HCT116 (cell line): ENCODE results near the gene ANKEF1. TPM values are rescaled to one million over a fixed set of nuclear protein-coding genes. Genes with fewer than 3 reads are reported as not detected.

Source experiments
- ATAC-seq: fragments of 200-7000 bp; cut with Tn5 transposase; 2 replicates; pipeline ENCODE4 v1.9.1; 2020; ENCODE audit warnings: mild to moderate bottlenecking, moderate library complexity
- BruUV-seq: library from RNA; stranded (reverse); fragments of 400-500 nt; replicated peaks from 2 replicates; lab custom pipeline; 2021; lab: Mats Ljungman, UMichigan
- CTCF ChIA-PET: fragments of 300-600 bp; sonication (Branson Sonifier 250); formaldehyde crosslinking; loops from one replicate; lab custom pipeline; 2021; ENCODE audit warnings: antibody characterized with exemption; lab: Charles Lee
- POLR2A ChIA-PET: fragments of 300-600, 350-600 bp; sonication (Branson Sonifier 250); formaldehyde crosslinking; loops from one replicate; lab custom pipeline; 2021; ENCODE audit warnings: antibody characterized with exemption; lab: Charles Lee
- RAD21 ChIA-PET, 2 experiments: fragments of 300-600 bp; sonication (Branson Sonifier 250); formaldehyde crosslinking; loops; one replicate each; lab custom pipeline; 2023; ENCODE audit warnings: low total read pairs in 2 of 2; ENCODE audit not compliant: uncharacterized antibody in 2 of 2, unreplicated experiment in 2 of 2, low non-redundant PET in 1 of 2; lab: Charles Lee
- DNase-seq: peaks from one replicate; pipeline ENCODE4 v3.0.0-alpha.2; 2010; ENCODE audit warnings: low read depth, low spot score
- H2AFZ ChIP-seq: fragments of 200-600 bp; shearing (Covaris generic), sonication (generic); 2 replicates; pipeline ENCODE4 v1.6.1; 2017; ENCODE audit warnings: low read depth, mixed run types, mixed read lengths, antibody characterized with exemption, low read length; ENCODE audit not compliant: poor library complexity, severe bottlenecking
- H3K27ac ChIP-seq: 2 replicates; pipeline ENCODE4 v1.5.1; 2012; ENCODE audit warnings: low read depth, low read length
- H3K27me3 ChIP-seq: fragments of 200-600 bp; sonication (generic); 2 replicates; pipeline ENCODE4 v1.6.1; 2016; ENCODE audit warnings: mixed run types, low read length, mixed read lengths; ENCODE audit not compliant: insufficient read depth
- H3K36me3 ChIP-seq, 2 experiments: fragments of 200-500 bp in 1 of 2; fragments of 200-600 bp in 1 of 2; sonication (Bioruptor generic) in 1 of 2; sonication (generic) in 1 of 2; 2 replicates each; pipeline versions ENCODE4 v1.5.1 to v1.6.1; 2014 to 2016; ENCODE audit warnings: low read length in 2 of 2, inconsistent platforms in 1 of 2, mixed read lengths in 1 of 2, mixed run types in 1 of 2; ENCODE audit not compliant: insufficient read depth in 2 of 2, control insufficient read depth in 1 of 2
- H3K4me1 ChIP-seq, 2 experiments: fragments of 200-600 bp in 1 of 2; sonication (generic) in 1 of 2; 2 replicates each; pipeline versions ENCODE4 v1.5.1 to v1.6.1; 2012 to 2017; ENCODE audit warnings: low read length in 2 of 2, inconsistent platforms in 1 of 2, mild to moderate bottlenecking in 1 of 2, mixed read lengths in 1 of 2, mixed run types in 1 of 2, moderate library complexity in 1 of 2; ENCODE audit not compliant: insufficient read depth in 2 of 2, control insufficient read depth in 1 of 2
- H3K4me2 ChIP-seq: fragments of 200-600 bp; sonication (generic); 2 replicates; pipeline ENCODE4 v1.6.1; 2017; ENCODE audit warnings: mixed run types, low read length, mixed read lengths
- H3K4me3 ChIP-seq, 2 experiments: fragments of 200-600 bp in 1 of 2; sonication (generic) in 1 of 2; replicated peaks in 1 of 2; 2 replicates each; pipeline ENCODE4 v1.5.1; 2011 to 2016; ENCODE audit warnings: low read length in 2 of 2, control low read depth in 1 of 2, low read depth in 1 of 2, mild to moderate bottlenecking in 1 of 2, mixed read lengths in 1 of 2, mixed run types in 1 of 2
- H3K79me2 ChIP-seq: fragments of 200-600 bp; sonication (generic); 2 replicates; pipeline ENCODE4 v1.6.1; 2017; ENCODE audit warnings: mild to moderate bottlenecking, mixed run types, low read length, moderate library complexity, mixed read lengths; ENCODE audit not compliant: insufficient read depth
- H3K9ac ChIP-seq: fragments of 200-600 bp; sonication (generic); 2 replicates; pipeline ENCODE4 v1.6.1; 2016; ENCODE audit warnings: low read length, mixed read lengths
- H3K9me2 ChIP-seq: fragments of 200-600 bp; sonication (generic), shearing (Covaris generic); 2 replicates; pipeline ENCODE4 v1.6.1; 2017; ENCODE audit warnings: mixed run types, mild to moderate bottlenecking, moderate library complexity; ENCODE audit not compliant: insufficient read depth
- H3K9me3 ChIP-seq, 2 experiments: fragments of 200-500 bp in 1 of 2; fragments of 200-600 bp in 1 of 2; sonication (Bioruptor generic) in 1 of 2; sonication (generic) in 1 of 2; 2 replicates each; pipeline ENCODE4 v1.6.1; 2014 to 2017; ENCODE audit warnings: low read length in 2 of 2, mixed read lengths in 2 of 2, inconsistent platforms in 1 of 2, low read depth in 1 of 2, mild to moderate bottlenecking in 1 of 2, mixed run types in 1 of 2, moderate library complexity in 1 of 2; ENCODE audit not compliant: control insufficient read depth in 1 of 2, insufficient read depth in 1 of 2
- H4K20me1 ChIP-seq: fragments of 200-600 bp; sonication (generic), shearing (Covaris generic); 2 replicates; pipeline ENCODE4 v1.6.1; 2017; ENCODE audit warnings: mixed run types, mild to moderate bottlenecking, moderate library complexity; ENCODE audit not compliant: insufficient read depth
- CEBPB ChIP-seq: IDR thresholded peaks from 2 replicates; pipeline ENCODE4 v1.6.1; 2012; ENCODE audit warnings: low read depth
- CTCF ChIP-seq, 3 experiments: fragments of 200-600 bp in 1 of 3; sonication (generic) in 1 of 3; IDR thresholded peaks in 2 of 3; conservative IDR thresholded peaks in 1 of 3; 2 replicates each; pipeline ENCODE4 v1.5.1; 2012 to 2017; ENCODE audit warnings: low read depth in 2 of 3, low read length in 2 of 3, antibody characterized with exemption in 1 of 3, borderline replicate concordance in 1 of 3, control low read depth in 1 of 3, mild to moderate bottlenecking in 1 of 3, mixed read lengths in 1 of 3, mixed run types in 1 of 3, moderate library complexity in 1 of 3; ENCODE audit not compliant: insufficient read depth in 1 of 3
- ELF1 ChIP-seq: IDR thresholded peaks from 2 replicates; pipeline ENCODE4 v1.6.1; 2012; ENCODE audit warnings: low read depth, borderline replicate concordance
- EZH2 ChIP-seq: fragments of 200-600 bp; sonication (generic); IDR thresholded peaks from 2 replicates; pipeline ENCODE4 v1.6.1; 2017; ENCODE audit warnings: antibody characterized with exemption, mixed run types
- SIN3A ChIP-seq: IDR thresholded peaks from 2 replicates; pipeline ENCODE4 v1.6.1; 2012; ENCODE audit warnings: low read depth
- TCF7L2 ChIP-seq: IDR thresholded peaks from 2 replicates; pipeline ENCODE4 v1.7.0; 2011; ENCODE audit warnings: borderline replicate concordance, inconsistent platforms; ENCODE audit not compliant: insufficient read depth, insufficient read length; ENCODE audit errors: extremely low read depth
- intact Hi-C: fragments of 100-400 bp; cut with micrococcal nuclease; formaldehyde crosslinking; loops from 2 replicates; pipeline ENCODE4 v1.10.0; 2022
- total RNA-seq: library from RNA; stranded (reverse); gene quantifications from one replicate; pipeline ENCODE4 v1.2.1, GENCODE V29; 2021; ENCODE audit not compliant: unreplicated experiment

The ANKEF1 gene
- total RNA-seq, 1 experiment from 2014 or later, result 15.8 TPM

DNA sequence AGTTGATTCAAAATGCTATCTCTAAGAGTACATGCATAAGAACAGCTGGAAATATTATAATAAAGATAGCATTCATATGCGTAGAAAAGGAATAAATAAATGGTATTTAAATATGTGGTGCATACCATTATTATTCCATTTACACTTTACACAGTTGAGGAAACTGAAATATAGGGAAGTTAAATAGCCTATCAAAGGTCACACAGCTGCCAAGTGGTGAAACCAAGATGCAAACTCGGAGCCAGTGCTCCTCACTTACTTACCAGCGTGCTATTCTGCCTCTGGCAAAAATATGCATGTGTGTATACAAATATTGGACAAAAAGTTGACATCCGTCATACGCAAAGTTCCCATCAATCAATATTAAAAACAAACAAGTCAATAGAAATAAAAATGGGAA, 22.3 kb upstream of the ANKEF1 start:
- Histone ChIP-seq H3K9me2 (no peaks in the 10 kb centered on the region), H3K27ac (no peak overlapping the region), H4K20me1 (no peaks in the 10 kb centered on the region), H3K79me2 (no peaks in the 10 kb centered on the region), H3K27me3 (no peaks in the 10 kb centered on the region), H3K36me3 (no peaks in the 10 kb centered on the region), H3K4me3 (no peak overlapping the region), H3K4me2 (no peak overlapping the region), H2AFZ (no peak overlapping the region), H3K9me3 (no peaks in the 10 kb centered on the region), H3K4me1 (no peaks in the 10 kb centered on the region), H3K9ac (no peak overlapping the region)
- ChIA-PET CTCF (no interaction called here), POLR2A (no interaction called here), RAD21 (no interaction called here)
- 0 out of 6 replicates have a peak, but pooled peaks of 1 of the 3 experiments have one; percentile 2 for TF ChIP-seq CTCF (IDR thresholded peaks at IDR 0.05 in 2 of 3, conservative IDR thresholded peaks at IDR 0.05 in 1 of 3; ENCODE audit: borderline replicate concordance in 1 of 3, insufficient read depth in 1 of 3, low read depth in 2 of 3, low read length in 2 of 3)
- no peak for TF ChIP-seq TCF7L2
- intact Hi-C loops, result no loop called here
- BruUV-seq, result no TSS peak
- DNase-seq, result no peak
- ATAC-seq, result no peak

GRCh38 chr20:10014431-10014830, 20.4 kb upstream of the ANKEF1 start:
- TF ChIP-seq ELF1 (no peak), EZH2 (no peak), CEBPB (no peak), SIN3A (no peak)
- RAD21 ChIA-PET, result no interaction called here
- Histone ChIP-seq H2AFZ (no peak overlapping the region), H3K79me2 (no peaks in the 10 kb centered on the region), H3K4me3 (no peak overlapping the region), H3K9me2 (no peaks in the 10 kb centered on the region), H3K36me3 (no peaks in the 10 kb centered on the region), H3K27me3 (no peaks in the 10 kb centered on the region), H4K20me1 (no peaks in the 10 kb centered on the region), H3K9me3 (no peaks in the 10 kb centered on the region), H3K9ac (no peak overlapping the region), H3K4me2 (no peak overlapping the region), H3K27ac (no peak overlapping the region), H3K4me1 (no peaks in the 10 kb centered on the region)
- POLR2A ChIA-PET, result no interaction called here
- ATAC-seq (no peak), DNase-seq (no peak)
- BruUV-seq, result no TSS peak
- intact Hi-C loops, result no loop called here
- CTCF ChIA-PET, result no interaction called here
